ENCODE measurements around the gene PCSK6.
"Not testable (repeated sequence)": the region's sequence is repeated elsewhere in the genome, so short reads cannot be mapped to it uniquely, and the experiment has no call there.

DNA sequence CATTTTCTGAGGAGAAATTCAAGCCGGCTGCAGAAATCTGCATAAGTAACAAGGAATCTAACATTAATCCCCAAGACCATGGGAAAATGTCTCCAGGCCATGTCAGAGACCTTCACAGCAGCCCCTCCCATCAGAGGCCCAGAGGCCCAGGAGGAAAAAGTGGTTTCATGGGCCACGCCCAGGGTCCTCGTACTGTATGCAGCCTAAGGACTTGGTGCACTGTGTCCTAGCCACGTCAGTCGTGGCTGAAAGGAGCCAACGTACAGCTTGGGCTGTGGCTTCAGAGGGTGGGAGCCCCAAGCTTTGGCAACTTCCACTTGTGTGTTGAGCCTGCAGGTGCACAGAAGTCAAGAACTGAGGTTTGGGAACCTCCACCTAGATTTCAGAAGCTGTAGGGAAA, 73.0 kb downstream of the PCSK6 start:
- TF ChIP-seq, protein P1, sequence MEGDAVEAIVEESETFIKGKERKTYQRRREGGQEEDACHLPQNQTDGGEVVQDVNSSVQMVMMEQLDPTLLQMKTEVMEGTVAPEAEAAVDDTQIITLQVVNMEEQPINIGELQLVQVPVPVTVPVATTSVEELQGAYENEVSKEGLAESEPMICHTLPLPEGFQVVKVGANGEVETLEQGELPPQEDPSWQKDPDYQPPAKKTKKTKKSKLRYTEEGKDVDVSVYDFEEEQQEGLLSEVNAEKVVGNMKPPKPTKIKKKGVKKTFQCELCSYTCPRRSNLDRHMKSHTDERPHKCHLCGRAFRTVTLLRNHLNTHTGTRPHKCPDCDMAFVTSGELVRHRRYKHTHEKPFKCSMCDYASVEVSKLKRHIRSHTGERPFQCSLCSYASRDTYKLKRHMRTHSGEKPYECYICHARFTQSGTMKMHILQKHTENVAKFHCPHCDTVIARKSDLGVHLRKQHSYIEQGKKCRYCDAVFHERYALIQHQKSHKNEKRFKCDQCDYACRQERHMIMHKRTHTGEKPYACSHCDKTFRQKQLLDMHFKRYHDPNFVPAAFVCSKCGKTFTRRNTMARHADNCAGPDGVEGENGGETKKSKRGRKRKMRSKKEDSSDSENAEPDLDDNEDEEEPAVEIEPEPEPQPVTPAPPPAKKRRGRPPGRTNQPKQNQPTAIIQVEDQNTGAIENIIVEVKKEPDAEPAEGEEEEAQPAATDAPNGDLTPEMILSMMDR (IDR thresholded peaks at IDR 0.05): not testable (repeated sequence)
- not testable (repeated sequence) for TF ChIP-seq POLR2A (IDR thresholded peaks at IDR 0.05)
